Kidney (tissue), 14 donors: ENCODE data around the gene GLYATL1. TPM values are rescaled to one million over a fixed set of nuclear protein-coding genes. Genes with fewer than 3 reads are reported as not detected.

Source experiments
- DNase-seq, 5 donors: peaks; one replicate each; pipeline ENCODE4 v3.0.0-alpha.2; 2013 to 2020
- FAIRE-seq: peaks from 2 replicates; lab custom pipeline; 2012; peaks lifted over from hg19 to GRCh38; lab: Jason Lieb, UNC
- H3K27ac ChIP-seq, 2 donors: one replicate each; pipeline ENCODE4 v1.7.0; 2013; ENCODE audit warnings: low read depth in 2 of 2, low read length in 2 of 2, inconsistent platforms in 1 of 2
- H3K27me3 ChIP-seq: one replicate; pipeline ENCODE4 v1.7.1; 2013; ENCODE audit warnings: low read length, inconsistent platforms; ENCODE audit not compliant: control insufficient read depth, insufficient read depth
- H3K36me3 ChIP-seq, 3 donors: one replicate each; pipeline versions ENCODE4 v1.7.0 to v1.7.1; 2013; ENCODE audit warnings: low read length in 3 of 3, control low read depth in 1 of 3, inconsistent platforms in 1 of 3; ENCODE audit not compliant: insufficient read depth in 3 of 3, control insufficient read depth in 2 of 3
- H3K4me1 ChIP-seq, 3 donors: one replicate each; pipeline versions ENCODE4 v1.7.0 to v1.7.1; 2013; ENCODE audit warnings: low read length in 3 of 3, inconsistent platforms in 1 of 3, low read depth in 1 of 3; ENCODE audit not compliant: control insufficient read depth in 2 of 3, insufficient read depth in 2 of 3
- H3K4me3 ChIP-seq, 3 donors: one replicate each; pipeline versions ENCODE4 v1.7.0 to v1.8.1; 2013; ENCODE audit warnings: low read length in 3 of 3, control low read depth in 1 of 3, inconsistent platforms in 1 of 3
- H3K9ac ChIP-seq, 3 donors: one replicate each; pipeline versions ENCODE4 v1.7.0 to v1.7.1; 2013; ENCODE audit warnings: low read length in 3 of 3, control low read depth in 1 of 3, inconsistent platforms in 1 of 3
- H3K9me3 ChIP-seq, 3 donors: one replicate each; pipeline versions ENCODE4 v1.7.0 to v1.7.1; 2013; ENCODE audit warnings: low read length in 3 of 3, control low read depth in 1 of 3, inconsistent platforms in 1 of 3; ENCODE audit not compliant: control insufficient read depth in 2 of 3, insufficient read depth in 1 of 3
- intact Hi-C: fragments of 100-400 bp; cut with DNase I; formaldehyde crosslinking; loops from one replicate; pipeline ENCODE4 v1.11.1; 2022
- polyA plus RNA-seq: library from polyadenylated mRNA; stranded (reverse); fragments of 350-450 nt; fragmentation: Illumina TruSeq; extraction: RNeasy Lipid Tissue Mini Kit (QIAGEN cat#74804); gene quantifications from one replicate; pipeline ENCODE4 v1.2.3, GENCODE V29; 2014; ENCODE audit warnings: low read depth, low replicate concordance; ENCODE audit not compliant: insufficient read depth
- total RNA-seq: library from RNA; stranded (reverse); fragmentation: NEBNext Ultra II Directional; extraction: Animal tissue kit (Norgen Biotek cat#: 25700); gene quantifications from one replicate; pipeline ENCODE4 v1.2.1, GENCODE V29; 2021
- TF ChIP-seq, protein P1 (sequence below): IDR thresholded peaks from 3 replicates; pipeline ENCODE4 v1.5.1; 2012; ENCODE audit warnings: mild to moderate bottlenecking, moderate library complexity, borderline replicate concordance; ENCODE audit not compliant: insufficient read depth; ENCODE audit errors: extremely low read depth
- donor health status: control.
- donor health status: control.
- donor health status: control.
- donor health status: control.
- donor health status: control.
- donor health status: DM: yes; HTN: yes; CAD: no.
- donor health status: Normal renal cell carcinoma (clear cell type).

GLYATL1 gene
- total and polyA plus RNA-seq, 2 donors from 2014 or later, result 15.7 to 199 TPM

DNA sequence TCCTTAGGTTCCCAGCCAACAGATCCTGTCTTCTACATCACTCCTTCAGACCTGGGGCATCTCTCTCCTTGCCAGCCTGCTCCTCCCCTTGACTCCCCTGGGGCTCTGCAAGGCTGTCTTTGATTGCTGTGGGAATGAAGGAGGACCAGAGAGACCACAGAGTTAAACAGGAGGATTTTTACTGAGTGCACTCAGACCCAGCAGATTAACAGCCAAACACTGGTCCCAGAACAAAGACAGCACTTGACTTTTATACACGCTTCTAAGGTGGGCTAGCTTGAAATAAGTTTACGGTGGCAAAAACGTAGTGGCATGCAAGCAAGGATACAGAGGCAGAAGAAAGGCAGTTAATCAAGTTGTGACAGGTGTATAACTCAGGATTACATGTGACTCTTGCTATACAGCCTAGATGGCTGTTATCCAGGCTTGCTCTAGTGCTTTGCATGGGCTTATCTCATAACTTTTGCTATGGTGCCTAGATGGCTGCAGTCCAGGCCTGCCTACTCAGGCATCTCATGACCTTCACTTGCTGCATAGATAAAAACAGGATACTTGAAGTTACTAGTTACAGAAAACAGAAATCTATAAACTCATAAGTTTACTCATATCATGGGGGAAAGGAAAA, 22.0 kb upstream of the GLYATL1 start:
- TF ChIP-seq, protein P1, sequence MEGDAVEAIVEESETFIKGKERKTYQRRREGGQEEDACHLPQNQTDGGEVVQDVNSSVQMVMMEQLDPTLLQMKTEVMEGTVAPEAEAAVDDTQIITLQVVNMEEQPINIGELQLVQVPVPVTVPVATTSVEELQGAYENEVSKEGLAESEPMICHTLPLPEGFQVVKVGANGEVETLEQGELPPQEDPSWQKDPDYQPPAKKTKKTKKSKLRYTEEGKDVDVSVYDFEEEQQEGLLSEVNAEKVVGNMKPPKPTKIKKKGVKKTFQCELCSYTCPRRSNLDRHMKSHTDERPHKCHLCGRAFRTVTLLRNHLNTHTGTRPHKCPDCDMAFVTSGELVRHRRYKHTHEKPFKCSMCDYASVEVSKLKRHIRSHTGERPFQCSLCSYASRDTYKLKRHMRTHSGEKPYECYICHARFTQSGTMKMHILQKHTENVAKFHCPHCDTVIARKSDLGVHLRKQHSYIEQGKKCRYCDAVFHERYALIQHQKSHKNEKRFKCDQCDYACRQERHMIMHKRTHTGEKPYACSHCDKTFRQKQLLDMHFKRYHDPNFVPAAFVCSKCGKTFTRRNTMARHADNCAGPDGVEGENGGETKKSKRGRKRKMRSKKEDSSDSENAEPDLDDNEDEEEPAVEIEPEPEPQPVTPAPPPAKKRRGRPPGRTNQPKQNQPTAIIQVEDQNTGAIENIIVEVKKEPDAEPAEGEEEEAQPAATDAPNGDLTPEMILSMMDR, result no peak
- FAIRE-seq, result no peak
- no peaks in the 10 kb centered on the region for H3K36me3 ChIP-seq
- intact Hi-C loops, result no loop called here
- peaks cover 0 to 13% (median 2%) of the 10 kb centered on the region in 3 donors for H3K9me3 ChIP-seq
- no peak overlapping the region for H3K9ac ChIP-seq
- H3K4me1 ChIP-seq, result no peaks in the 10 kb centered on the region
- no peak overlapping the region for H3K4me3 ChIP-seq
- no peak for DNase-seq
- H3K27me3 ChIP-seq, result no peaks in the 10 kb centered on the region
- no peak overlapping the region for H3K27ac ChIP-seq

DNA sequence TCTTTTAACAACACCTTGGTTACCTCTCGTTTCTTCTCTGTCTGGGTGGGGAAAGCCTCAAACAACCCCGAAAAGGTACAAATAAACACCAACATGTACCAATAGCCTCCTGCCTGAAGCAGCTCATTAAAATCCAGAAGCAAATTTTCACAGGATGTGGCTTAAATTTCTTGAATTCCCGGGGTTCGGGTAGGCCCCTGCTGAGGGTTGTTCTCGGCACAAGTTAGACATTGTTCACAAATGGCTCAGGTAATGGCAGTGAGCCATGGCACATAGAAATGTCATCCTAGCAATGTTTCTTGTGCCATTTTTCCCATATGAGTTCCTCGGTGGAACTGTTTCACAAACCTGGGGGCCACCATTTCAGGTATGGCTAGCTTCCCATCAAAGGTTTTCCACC, 19.7 kb upstream of the GLYATL1 start:
- intact Hi-C loops, result no loop called here
- no peaks in the 10 kb centered on the region for H3K36me3 ChIP-seq
- H3K27ac ChIP-seq, result no peak overlapping the region
- TF ChIP-seq, protein P1, result no peak
- no peak overlapping the region for H3K9ac ChIP-seq
- no peak overlapping the region for H3K4me3 ChIP-seq
- H3K4me1 ChIP-seq, result peaks cover 0 to 1% (median 0%) of the 10 kb centered on the region in 3 donors
- no peak for FAIRE-seq
- DNase-seq, result no peak
- peaks cover 0 to 13% (median 2%) of the 10 kb centered on the region in 3 donors for H3K9me3 ChIP-seq
- H3K27me3 ChIP-seq, result no peaks in the 10 kb centered on the region

DNA sequence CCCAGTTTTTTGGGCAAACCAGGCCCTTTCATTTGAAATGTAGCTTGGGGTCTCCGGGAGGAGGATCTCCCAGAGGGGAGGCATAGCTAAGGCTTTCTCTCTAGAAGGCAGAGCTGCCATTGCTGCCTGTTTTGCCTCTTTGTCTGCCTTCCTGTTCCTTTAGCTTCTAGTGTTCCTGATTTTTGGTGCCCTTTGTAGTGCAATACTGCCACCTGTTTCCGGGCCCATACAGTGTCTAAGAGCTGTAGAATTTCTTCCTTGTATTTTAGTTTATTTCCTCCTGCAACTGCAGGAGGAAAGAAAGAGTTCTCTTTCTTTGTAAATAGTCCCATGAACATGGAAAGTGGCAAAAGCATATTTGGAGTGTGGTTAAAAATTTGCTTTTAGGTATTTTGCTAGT, 19.3 kb upstream of the GLYATL1 start:
- Histone ChIP-seq H3K9ac (no peak overlapping the region), H3K4me1 (peaks cover 0 to 4% (median 0%) of the 10 kb centered on the region in 3 donors), H3K27me3 (no peaks in the 10 kb centered on the region), H3K27ac (no peak overlapping the region), H3K36me3 (no peaks in the 10 kb centered on the region), H3K9me3 (peaks cover 0 to 13% (median 2%) of the 10 kb centered on the region in 3 donors), H3K4me3 (no peak overlapping the region)
- intact Hi-C loops, result no loop called here
- DNase-seq, result no peak
- no peak for FAIRE-seq
- TF ChIP-seq, protein P1, result peak; percentile 27
